ENCODE data around the gene TNKS1BP1. TPM values are rescaled to one million over a fixed set of nuclear protein-coding genes. Genes with fewer than 3 reads are reported as not detected.
A peak's percentile ranks its signal among the peaks of the same experiment; 100 is the strongest.

Gene TNKS1BP1
- polyA plus RNA-seq, 10 donors, result 93.5 to 122 (median 110) TPM

GRCh38 chr11:57260937-57261783 lies 63.6 kb downstream of the TNKS1BP1 start:
- DNase-seq, result no peak

- no peak for DNase-seq
These were observed 68.6 kb downstream of the TNKS1BP1 start for GRCh38 chr11:57256119-57256518.

- DNase-seq, result no peak
These were observed 69.1 kb downstream of the TNKS1BP1 start for GRCh38 chr11:57255618-57256017.

- DNase-seq, result no peak
These were observed 70.1 kb downstream of the TNKS1BP1 start for GRCh38 chr11:57254631-57255030.

- peak in 1 of 3 donors; percentile 50 for DNase-seq
These were observed 73.2 kb downstream of the TNKS1BP1 start for GRCh38 chr11:57251491-57252104.

- DNase-seq, result no peak
These were observed 73.7 kb downstream of the TNKS1BP1 start for GRCh38 chr11:57251037-57251436.

Other genes starting within 250 kb of the TNKS1BP1 start
- 1 to 10 TPM in 8 of 10 donors, under 1 TPM in 2; 0.73 to 2.4 (median 1.5) TPM for gene LRRC55, start 143.0 kb downstream of the TNKS1BP1 start, polyA plus RNA-seq (ENCODE audit: insufficient read length in 10 of 10)
- gene APLNR, start 87.7 kb downstream of the TNKS1BP1 start, polyA plus RNA-seq (ENCODE audit: insufficient read length in 10 of 10), result 100 to 1,000 TPM in 2 of 10 donors, 10 to 100 TPM in 8; 66.8 to 129 (median 87.1) TPM
- gene SSRP1, start 10.9 kb upstream of the TNKS1BP1 start, polyA plus RNA-seq (ENCODE audit: insufficient read length in 10 of 10), result 100 to 1,000 TPM in 5 of 10 donors, 10 to 100 TPM in 5; 82.0 to 138 (median 101) TPM
- 1 to 10 TPM; 1.9 to 7.0 (median 4.1) TPM for gene P2RX3, start 13.4 kb upstream of the TNKS1BP1 start, polyA plus RNA-seq (ENCODE audit: insufficient read length in 10 of 10)
- gene PRG3, start 56.2 kb upstream of the TNKS1BP1 start, polyA plus RNA-seq (ENCODE audit: insufficient read length in 10 of 10), result 1 to 10 TPM in 1 of 10 donors, under 1 TPM in 3, not detected in 6; 0.33 to 1.3 (median 0.48) TPM
- 1 to 10 TPM in 3 of 10 donors, under 1 TPM in 6, not detected in 1; 0.12 to 4.8 (median 0.79) TPM for gene PRG2, start 65.7 kb upstream of the TNKS1BP1 start, polyA plus RNA-seq (ENCODE audit: insufficient read length in 10 of 10)
- 10 to 100 TPM; 25.9 to 43.0 (median 31.8) TPM for gene SLC43A3, start 102.2 kb upstream of the TNKS1BP1 start, polyA plus RNA-seq (ENCODE audit: insufficient read length in 10 of 10)
- gene RTN4RL2, start 135.6 kb upstream of the TNKS1BP1 start, polyA plus RNA-seq (ENCODE audit: insufficient read length in 10 of 10), result 10 to 100 TPM; 17.2 to 35.0 (median 25.7) TPM
- gene SLC43A1, start 190.8 kb upstream of the TNKS1BP1 start, polyA plus RNA-seq (ENCODE audit: insufficient read length in 10 of 10), result 10 to 100 TPM in 6 of 10 donors, 1 to 10 TPM in 4; 7.8 to 14.9 (median 10.2) TPM
- 10 to 100 TPM; 28.8 to 57.7 (median 36.6) TPM for gene TIMM10, start 205.8 kb upstream of the TNKS1BP1 start, polyA plus RNA-seq (ENCODE audit: insufficient read length in 10 of 10)
- 100 to 1,000 TPM in 9 of 10 donors, 10 to 100 TPM in 1; 78.8 to 282 (median 173) TPM for gene SMTNL1, start 212.6 kb upstream of the TNKS1BP1 start, polyA plus RNA-seq (ENCODE audit: insufficient read length in 10 of 10)
- 10 to 100 TPM; 16.5 to 27.4 (median 24.2) TPM for gene UBE2L6, start 242.7 kb upstream of the TNKS1BP1 start, polyA plus RNA-seq (ENCODE audit: insufficient read length in 10 of 10)